G401.6 (cell line): Measurements from ENCODE around the gene LIPC.

ENCODE experiments used
- FAIRE-seq: peaks from 2 replicates; lab custom pipeline; 2012; peaks lifted over from hg19 to GRCh38; lab: Jason Lieb, UNC

The LIPC gene

GRCh38 chr15:58556541-58556940 is 124.8 kb downstream of the LIPC start:
- FAIRE-seq: no peak

DNA sequence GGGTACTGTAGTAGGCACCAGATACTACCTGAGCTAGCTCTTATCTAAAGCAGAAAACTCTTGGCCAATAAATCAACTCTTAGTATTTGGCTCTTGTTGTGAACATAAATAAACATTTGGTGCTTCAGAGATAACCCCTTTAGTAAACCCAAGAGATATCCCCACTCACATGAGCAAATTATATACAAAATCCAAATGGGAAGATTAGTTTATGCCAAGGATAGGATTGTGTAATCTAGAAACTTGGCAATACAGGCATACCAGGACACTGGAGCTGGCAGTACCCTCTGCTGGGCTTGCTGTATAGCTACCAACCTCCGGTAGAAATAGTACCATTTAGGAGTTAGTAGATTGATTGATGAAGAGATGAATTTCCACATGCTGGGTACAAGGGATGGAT is 127.0 kb downstream of the LIPC start:
- FAIRE-seq: no peak

DNA sequence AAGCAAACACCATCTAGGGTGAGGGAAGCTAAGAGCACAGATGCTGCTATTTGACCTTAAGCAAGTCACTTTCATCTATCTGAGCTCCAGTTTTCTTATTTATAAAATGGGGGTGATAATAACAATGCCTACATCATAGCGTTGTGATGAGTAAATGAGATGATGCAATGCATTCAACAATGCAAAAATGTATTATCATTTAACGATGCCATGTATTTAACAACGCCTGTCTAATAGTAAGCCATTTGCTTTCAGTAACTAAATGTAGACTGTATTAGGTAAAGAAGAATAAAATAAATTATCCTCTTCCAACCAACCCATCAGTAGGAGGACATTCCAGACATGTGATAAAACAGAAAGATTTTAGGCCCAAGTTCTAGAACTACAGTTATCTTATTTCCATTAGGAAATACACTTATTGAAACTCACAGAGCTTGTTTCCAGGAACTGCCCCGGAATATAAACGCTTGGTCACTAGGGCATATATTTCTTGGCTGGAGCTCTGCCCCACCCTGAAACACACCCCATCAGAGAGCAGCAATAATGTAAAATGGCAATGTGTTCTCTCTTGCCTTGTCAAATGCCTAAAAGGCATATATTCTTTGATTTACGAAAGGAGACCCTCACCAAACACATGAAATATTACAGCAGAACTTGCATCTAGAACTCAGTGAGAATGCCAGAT is 128.3 kb downstream of the LIPC start:
- no peak for FAIRE-seq

DNA sequence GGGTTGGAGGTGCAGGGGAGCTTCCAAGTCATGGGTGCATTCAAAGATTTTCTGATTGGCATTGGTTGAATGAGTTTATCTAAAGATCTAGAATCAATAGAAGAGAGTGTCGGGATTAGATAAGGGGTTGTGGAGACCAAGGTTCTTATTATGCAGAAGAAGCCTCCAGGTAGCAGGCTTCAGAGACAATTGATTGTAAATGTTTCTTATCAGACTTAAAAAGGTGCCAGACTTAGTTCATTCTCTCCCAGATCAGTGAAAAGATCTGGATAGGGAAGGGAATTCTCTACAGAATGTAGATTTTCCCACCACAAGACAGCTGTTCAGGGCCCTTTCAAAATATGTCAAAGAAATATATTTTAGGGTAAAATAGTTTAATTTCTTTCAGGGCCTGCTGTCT is 129.5 kb downstream of the LIPC start:
- no peak for FAIRE-seq

DNA sequence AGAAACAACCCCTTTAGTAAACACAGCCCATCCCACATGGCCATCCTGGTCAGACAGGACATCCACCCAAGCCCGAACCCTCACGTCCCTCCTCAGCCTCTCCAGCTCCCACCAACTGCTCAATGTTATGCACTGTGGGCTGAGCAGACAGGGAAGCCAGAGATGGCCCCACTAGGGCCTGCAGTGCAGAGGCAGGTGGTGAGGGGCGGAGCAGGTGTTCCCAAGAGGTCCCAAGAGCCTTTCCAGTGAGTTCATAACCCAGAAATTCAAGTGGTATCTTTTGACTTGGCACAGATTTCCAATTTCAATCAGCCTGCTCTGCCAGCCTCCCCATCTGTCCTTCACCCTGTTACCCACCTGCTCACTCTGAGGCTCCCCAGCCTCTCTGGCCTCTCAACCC is 130.3 kb downstream of the LIPC start:
- no peak for FAIRE-seq

DNA sequence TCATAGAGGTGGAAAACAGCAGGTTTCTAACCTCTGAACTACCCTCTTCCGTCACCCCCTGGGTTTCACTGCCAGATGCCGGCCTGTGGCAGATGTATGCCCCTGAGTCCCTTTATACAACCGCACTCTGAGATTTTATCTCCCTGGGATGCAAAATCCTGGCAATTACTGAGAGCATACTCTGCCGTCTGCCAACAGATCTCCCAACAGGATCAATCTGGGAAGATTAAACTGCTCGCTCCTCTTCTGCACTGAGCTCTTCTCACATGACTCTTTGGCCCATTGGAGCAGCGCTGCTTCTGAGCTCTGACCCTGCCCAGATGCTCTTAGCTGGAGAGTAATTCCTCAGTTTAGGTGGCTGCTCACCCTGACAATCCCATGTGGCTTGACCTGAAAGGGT is 133.2 kb downstream of the LIPC start:
- no peak for FAIRE-seq

- FAIRE-seq: no peak
Observed at GRCh38 chr15:58565619-58566018, 133.8 kb downstream of the LIPC start.

- FAIRE-seq: no peak
Observed at GRCh38 chr15:58566029-58566428, 134.2 kb downstream of the LIPC start.

DNA sequence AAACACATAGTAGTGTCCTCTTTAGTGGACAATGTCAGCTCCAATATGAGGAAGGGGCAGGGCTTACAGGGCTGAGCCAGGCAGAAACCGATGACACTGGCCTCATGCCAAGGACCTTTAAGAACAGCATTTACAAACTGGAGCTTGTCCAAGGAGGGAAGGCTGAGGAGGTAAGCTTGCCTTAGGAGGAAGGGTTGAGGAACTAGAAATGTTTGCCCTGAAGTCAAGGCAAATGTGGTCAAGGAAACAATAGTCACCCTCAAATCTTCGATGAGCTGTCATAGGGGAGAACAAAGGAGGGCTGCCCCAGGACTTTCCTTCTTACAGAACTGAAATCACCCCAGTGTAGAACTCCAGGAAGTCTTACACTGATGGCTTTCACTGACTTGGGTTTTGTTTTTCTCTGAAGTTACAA is 136.4 kb downstream of the LIPC start:
- no peak for FAIRE-seq

GRCh38 chr15:58569455-58569854 is 137.7 kb downstream of the LIPC start:
- no peak for FAIRE-seq

DNA sequence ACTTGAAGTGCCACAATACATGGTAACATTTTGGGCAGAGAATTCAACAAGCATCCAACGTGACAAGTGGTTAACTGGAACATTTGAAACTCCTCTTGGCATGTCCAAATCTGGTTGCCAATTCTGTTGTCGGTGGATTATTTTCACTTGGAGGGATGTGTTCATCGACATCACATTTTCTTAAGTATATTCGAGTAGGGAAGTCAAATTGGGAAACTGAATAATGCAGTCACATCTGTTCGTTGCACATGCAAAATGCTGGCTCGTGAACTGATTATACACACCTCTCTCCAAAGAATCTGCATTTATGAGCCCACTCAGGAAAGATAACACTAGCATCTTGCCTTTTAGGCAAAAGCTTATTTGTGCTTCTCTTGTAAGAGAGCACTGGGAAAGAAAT is 139.7 kb downstream of the LIPC start:
- FAIRE-seq: no peak

- no peak for FAIRE-seq
Observed at GRCh38 chr15:58572521-58572920, 140.7 kb downstream of the LIPC start.

DNA sequence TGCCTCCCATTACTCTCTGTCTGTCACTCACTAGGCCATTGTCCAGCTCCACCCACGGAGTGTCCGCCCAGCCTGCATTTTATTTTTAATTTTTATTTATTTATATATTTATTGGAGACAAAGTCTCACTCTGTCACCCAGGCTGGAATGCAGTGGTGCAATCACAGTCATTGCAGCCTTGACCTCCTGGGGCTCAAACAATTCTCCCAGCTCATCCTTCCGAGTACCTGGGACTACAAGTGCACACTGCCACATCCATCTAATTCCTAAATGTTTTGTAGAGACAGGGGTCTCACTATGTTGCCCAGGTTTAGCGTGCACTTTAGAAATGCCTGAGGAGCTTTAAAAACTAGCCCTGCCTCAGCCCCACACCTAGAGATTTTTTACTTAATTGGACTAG is 141.5 kb downstream of the LIPC start:
- no peak for FAIRE-seq

GRCh38 chr15:58574631-58575030 is 142.8 kb downstream of the LIPC start:
- no peak for FAIRE-seq

DNA sequence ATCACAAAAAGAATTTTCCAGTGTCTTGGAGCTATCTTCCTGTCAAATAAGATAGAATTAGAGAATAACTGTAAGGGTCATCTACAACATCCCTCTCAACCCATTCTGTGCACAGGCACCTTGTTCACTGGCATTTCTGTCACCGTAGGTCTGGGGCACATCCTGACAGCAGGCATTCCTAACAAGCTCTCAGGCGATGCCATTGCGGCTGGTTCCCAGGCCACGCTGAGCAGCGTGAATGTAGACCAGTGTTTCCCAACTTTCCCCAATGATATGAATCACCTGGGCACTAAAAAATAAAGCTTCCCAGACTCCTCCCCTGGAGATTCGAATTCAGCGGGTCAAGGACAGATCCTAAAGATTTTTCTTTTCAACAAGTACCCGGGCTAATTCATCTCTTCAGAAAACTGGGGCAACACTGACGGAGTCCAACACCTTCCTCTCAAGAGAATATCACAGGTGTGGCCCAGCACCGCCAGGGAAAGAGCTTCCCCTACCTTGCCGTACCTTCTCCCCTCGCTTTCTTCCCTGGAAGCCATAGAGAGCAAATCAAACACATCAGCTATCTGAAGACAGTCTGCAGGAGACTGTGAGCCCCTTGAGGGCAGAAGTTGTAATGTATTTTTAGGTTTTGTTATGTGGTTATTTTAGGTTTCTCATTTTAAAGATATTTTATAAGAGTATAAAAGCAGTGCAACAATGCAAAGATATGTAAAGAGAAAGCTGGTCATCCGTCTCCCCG is 143.4 kb downstream of the LIPC start:
- no peak for FAIRE-seq

DNA sequence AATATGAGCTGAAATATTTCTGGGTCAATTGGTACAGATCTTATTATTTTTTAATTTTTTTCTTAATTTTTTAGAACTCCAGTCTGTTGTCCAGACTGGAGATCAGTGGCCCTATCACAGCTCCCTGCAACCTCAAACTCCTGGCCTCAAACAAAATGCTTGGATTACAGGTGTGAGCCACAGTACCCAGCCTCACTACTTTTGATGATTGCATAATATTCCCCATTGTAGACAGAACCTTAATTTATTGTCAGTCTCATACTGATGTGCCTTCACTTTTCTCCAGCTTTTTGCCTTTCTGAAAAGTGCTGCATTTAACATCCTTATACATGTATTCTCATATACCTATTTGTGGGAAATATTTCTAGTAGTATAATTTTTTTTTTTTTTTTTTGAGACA is 144.9 kb downstream of the LIPC start:
- FAIRE-seq: no peak

DNA sequence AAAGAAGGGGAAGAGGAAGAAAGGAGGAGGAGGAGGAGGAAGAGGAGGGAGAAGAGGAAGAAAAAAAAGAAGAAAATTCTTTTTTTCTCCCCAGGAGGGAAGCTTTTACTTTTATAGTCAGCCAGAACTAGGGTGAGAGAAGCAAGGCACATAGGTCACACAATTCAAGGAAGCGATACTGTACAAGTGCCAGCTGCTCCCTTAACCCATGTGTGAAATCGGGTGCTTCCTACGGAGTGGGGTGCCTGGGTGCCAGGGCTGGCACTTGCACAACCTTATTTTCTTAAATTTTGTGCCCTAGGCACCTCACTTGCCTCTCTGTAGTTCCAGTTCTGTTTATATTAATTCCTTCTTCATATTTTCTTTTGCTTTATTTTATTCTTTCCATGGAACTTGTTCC is 150.4 kb downstream of the LIPC start:
- FAIRE-seq: no peak

DNA sequence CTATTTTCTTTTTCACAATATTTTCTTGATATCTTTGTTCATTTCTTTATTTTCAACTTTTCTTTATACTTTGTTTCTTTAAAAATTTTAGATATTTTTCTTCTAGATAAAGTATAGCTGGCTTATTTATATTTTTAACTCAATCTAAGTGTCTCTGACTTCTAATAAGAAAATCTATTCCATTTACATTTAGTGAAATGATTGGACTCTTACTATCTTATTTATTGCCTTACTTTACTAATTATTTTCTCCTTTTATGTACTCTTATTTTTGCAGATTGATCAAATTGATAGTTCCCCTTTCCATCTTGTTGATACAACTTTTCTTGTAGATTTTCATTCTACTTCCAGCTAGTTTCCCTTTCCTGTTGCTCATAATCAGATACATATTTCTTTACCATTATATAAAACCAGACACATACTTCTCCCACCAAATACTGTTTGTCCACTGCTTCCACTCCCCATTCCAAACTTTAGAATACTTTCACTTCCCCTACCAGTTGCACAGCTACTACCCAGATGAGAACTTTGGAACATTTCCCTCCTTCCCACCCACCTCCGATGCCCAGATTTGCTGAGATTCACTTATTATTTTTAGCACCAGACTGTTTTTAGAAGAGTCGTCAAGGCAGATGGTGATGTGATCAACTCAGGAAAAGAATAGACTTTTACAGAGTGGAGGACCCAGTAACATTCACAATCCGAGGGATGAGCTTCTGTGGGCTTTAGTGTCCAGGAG is 151.5 kb downstream of the LIPC start:
- FAIRE-seq: no peak

- FAIRE-seq: no peak
Observed at GRCh38 chr15:58584789-58585461, 153.1 kb downstream of the LIPC start.

DNA sequence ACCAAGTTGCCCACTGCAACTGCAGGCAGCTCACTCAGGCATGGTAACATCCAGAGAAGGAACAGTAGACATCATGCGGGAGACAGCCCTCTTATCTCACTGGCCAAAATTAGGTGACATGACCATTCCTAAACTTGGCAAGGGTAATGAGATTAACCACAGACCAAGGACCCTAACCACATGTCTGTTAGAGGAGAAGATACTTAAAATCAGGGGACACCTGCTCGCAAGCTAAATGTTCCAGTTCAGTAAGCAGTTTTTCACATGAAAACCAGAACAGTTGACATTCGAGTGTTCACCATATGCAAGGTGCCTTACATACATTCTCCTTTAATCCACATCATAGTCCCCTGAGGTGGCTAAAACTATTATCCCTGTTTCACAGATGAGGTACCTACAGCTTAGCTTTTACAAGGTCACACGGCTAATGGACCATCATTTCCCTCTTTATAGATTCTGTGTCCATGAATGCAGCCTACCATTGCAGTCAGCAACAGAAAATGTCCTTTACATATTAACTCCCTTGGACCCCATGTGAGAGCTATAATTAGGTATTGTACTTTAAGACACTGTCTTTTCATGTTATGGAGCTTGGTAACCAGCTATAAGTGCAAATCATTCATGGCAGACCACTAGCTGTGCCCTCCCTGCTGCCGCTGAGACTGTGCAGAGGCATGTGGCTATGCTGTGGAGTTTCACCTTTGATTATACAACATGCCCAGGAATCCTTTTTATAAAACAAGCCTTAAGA is 154.1 kb downstream of the LIPC start:
- FAIRE-seq: no peak

GRCh38 chr15:58587486-58587885 is 155.7 kb downstream of the LIPC start:
- no peak for FAIRE-seq

DNA sequence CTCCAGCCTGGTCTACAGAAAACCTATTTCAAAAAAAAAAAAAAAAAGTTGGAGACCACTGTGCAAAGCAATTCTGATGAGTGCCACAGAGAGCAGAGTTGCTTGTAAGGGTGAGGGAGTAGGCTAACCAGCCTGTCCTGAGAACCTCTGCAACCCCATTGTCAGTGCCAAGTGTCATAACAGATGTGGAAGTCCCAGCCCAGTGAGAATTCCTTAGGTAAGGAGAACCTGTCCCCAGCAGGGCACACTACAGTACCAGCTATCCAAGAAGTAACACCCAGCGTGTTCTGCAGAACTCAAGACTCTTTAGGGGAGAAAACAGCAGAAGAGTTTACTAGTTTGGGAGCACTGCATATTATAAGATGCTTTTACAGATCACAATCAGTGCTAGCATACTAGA is 156.3 kb downstream of the LIPC start:
- no peak for FAIRE-seq
